Activated naive CD4-positive, alpha-beta T cell treated with Interleukin-2 at 50 U/mL for 16 hours (primary cell): ENCODE results near the gene RBM6.
A peak's percentile ranks its signal among the peaks of the same experiment; 100 is the strongest.
"Not testable (repeated sequence)": the region's sequence is repeated elsewhere in the genome, so short reads cannot be mapped to it uniquely, and the experiment has no call there.

ENCODE experiments used
- DNase-seq: peaks from one replicate; pipeline ENCODE4 v3.0.0-alpha.2; 2020

RBM6 gene

DNA sequence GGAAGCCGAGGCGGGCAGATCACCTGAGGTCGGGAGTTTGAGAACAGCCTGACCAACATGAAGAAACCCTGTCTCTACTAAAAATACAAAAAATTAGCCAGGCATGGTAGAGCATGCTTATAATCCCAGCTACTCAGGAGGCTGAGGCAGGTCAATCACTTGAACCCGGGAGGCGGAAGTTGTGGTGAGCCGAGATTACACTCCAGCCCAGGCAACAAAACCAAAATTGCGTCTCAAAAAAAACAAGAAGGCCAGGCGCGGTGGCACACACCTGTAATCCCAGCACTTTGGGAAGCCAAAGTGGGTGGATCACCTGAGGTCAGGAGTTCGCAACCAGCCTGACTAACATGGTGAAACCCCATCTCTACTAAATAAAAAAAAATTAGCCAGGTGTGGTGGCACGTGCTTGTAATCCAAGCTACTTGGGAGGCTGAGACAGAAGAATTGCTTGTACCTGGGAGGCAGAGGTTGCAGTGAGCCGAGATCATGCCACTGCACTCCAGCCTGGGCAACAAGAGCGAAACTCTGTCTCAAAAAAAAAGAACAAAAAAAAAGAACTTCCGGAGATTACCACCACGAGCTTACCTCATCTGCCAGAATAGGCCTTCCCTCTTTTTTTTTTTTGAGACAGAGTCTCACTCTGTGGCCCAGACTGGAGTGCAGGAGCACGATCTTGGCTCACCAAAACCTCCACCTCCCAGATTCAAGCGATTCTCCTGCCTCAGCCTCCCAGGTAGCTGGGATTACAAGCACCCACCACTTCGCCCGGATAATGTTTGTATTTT lies 22.0 kb upstream of the RBM6 start:
- DNase-seq: not testable (repeated sequence)

DNA sequence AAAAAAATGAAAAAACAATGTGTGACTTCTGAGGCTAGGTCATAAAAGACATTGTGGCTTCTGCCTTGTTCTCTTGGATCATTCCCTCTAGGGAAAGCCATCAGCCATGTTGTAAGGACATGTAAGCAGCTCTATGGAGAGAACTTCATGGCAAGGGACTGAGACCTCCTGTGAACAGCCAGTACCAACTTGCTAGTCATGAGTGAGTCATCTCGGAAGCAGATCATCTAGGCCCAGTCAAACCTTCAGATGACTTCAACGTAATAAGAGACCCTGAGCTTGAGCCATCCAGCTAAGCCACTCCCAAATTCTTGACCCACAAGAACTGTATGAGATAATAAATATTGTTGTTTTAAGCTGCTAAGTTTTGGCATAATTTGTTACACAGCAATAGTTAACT lies 15.3 kb upstream of the RBM6 start:
- DNase-seq: no peak

DNA sequence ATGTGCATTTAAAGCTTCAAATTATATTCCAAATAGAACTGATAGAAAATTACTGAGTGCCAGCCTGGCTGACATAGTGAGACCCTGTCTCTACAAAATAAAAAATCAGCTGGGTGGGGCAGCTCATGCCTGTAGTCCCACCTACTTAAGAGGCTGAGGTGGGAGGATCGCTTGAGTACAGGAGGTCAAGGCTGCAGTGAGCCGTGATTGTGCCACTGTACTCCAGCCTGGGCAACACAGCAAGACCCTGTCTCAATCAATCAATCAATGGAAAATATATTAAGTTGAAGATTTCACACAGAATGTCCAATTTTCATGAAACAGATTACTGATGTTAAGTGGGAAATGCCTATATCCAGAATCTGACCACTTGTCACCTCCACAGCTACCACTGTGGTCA lies 14.5 kb upstream of the RBM6 start:
- DNase-seq: no peak

DNA sequence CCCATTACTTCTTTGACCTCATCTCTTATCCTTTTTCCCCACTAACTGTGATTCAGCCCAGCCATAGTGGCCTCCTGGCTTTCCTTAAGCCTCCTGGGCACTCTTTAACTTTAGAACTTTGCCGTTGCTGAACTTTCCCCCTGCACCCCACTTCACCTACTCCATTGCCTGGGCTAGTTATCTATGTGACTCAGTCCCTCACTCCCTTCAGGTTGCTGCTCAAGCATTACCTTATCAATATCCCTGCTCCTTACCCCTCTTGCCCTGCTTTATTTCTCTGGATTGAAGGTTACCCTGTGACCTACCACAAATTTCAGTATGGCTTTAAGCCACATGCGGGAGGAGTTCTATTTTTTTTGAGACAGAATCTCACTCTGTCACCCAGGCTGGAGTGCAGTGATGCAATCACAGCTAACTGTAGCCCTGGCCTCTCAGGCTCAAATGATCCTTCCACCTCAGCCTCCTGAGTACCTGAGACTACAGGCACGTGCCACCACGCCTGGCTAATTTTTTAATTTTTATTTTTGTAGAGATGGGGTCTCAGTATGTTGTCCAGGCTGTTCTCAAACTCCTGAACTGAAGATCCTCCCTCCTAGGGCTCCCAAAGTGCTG lies 13.7 kb upstream of the RBM6 start:
- DNase-seq: no peak

DNA sequence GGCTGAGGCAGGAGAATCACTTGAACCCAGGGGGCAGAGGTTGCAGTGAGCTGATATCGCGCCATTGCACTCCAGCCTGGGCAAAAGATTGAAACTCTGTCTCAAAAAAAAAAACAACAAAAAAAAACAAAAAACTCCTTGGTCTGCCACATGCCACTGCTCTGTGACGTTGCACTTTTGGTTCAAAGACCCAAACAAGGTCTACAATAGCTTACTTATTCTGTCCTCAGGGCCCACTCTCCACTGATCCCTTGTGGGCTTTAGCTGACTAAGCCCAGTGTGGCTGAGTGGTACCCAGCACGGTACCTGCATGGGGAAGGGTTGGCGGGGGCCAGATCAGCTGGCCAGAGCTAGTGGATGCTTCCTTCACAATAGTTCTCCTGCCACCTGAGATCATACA lies 12.2 kb upstream of the RBM6 start:
- DNase-seq: no peak

DNA sequence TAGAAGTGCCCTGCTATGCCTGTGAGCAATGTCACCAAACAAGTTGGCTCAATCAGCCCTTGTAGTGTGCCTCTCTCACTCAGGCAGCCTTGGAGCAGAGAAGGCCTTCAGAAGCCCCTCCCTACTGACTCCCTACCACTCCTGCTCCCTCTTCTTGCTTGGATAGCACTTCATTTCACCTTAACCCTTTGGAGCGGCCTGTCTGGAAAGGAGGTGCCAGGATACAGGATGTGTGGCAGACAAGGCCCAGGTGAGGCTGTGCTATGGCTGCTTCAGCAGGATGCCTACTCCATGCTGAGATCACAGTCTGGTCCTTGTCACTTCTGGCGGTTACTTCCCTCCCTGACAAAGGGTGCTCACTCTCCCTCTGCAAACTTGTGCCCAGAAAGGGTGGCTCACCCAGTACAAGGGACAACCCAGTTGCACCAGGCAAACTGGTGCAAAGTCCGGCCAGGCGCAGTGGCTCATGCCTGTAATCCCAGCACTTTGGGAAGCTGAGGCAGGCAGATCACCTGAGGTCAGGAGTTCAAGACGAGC lies 11.4 kb upstream of the RBM6 start:
- no peak for DNase-seq

DNA sequence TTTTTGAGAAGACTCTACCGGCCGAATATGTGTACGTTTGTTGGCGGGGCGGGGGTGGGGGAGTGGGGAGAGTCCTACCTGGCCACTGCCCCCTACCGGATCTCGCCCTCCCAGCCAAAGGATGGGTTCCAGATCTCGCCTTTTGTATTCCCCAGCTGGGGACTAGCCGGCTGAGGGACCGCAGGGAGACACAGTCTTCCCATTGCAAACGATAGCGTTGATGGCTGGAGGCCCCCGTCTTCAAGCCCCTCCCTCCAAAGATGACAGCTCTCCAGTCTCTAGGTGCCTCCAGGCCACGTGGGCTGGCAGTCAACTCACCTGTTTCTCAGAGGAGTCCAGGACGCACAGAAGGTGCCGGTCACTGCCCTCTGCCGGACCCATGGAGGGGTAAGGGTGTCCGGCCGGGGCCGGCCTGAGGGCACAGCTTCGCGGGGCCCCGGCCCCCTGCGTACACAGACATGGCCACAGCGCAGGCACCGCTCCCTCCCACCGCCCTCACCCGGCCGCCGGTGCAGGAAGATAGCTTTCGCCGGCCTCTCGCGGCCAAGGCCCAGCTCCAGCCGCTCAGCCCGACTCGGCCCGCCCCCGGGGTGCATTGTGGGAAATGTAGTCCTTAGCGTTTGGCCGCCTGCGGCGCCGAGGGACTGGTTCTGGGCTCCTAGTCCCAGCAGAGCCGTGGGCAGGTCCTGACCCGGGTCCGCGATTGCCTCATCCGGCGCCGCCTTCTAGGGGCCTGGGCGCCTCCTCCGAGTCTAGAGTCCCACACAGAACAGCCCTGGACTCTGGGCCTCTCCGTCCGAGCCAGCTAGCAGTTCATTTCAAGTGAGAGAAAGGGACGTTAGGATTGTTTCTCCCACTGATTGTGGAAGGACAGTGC lies 10.4 kb upstream of the RBM6 start, which contains the start of gene MON1A:
Gene MON1A (minus strand): TSS at position 521 of the 877 bp plus-strand sequence. CDS start 16,465 bp downstream, outside the sequence.
- DNase-seq: peak; percentile 90

DNA sequence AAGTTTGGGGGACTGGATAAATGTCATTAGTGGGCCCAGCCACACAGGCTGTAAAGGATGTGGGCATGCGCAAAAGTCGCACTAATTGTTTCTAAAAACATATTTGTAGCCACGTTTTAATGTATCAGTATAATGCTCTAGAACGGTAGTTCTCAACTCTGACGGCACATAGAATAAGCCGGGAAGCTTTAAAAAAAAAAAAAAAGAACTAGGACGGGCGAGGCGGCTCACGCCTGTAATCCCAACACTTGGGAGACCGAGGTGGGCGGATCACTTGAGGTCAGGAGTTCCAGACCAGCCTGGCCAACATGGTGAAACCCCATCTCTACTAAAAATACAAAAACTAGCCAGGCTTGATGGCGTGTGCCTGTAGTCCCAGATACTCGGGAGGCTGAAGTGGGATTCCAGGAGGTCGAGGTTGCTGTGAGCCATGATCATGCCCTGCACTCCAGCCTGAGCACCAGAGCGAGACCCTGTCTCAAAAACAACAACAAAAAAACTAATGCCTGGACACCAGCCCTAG lies 9.7 kb upstream of the RBM6 start:
- DNase-seq: no peak

DNA sequence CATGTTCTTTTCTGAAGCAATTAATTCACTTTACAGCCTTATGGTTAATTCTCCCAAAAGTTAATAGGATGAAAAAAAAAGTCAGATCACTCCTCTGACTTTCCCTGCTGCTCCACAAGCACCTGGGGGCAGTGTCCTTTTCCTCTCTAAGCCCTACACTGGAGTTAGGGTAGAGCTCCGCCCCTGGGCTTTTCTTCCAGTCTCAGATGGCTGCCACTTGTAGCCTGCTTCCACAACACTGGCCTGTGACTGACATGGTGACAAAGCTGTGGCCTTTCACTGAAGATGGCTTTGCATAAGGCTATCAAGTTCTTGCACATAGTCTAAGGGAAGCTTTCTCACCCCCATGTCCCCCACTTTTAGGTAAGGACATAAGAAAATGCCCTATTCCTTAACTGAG lies 9.0 kb upstream of the RBM6 start:
- no peak for DNase-seq

DNA sequence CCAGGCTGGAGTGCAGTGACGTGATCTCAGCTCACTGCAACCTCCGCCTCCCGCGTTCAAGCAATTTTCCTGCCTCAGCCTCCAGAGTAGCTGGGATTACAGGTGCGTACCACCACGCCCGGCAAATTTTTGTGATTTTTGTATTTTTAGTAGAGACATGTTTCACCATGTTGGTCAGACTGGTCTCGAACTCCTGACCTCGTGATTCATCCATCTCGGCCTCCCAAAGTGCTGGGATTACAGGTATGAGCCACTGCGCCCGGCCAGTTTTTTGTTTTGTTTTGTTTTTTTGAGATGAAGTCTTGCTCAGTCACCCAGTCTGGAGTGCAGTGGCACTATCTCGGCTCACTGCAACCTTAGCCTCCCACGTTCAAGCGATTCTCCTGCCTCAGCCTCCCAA lies 7.7 kb upstream of the RBM6 start:
- DNase-seq: not testable (repeated sequence)

DNA sequence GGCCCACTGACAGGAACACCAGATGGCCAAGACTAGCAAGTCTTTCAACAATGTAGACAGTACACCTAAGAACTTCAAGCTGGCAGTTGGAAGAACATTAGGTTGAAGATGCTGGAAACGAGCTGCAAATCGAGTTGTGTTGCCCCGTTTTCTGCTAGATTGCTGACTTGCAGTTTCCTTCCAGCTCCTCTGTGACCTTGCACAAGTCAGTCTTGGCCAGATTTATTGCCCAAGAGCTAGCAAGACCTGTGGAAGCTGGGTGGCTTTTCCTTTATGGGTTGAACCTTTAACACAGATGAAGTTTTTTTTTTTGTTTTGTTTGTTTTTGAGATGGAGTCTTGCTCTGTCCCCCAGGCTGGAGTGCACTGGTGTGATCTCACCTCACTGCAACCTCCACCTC lies 2.9 kb upstream of the RBM6 start:
- DNase-seq: no peak

DNA sequence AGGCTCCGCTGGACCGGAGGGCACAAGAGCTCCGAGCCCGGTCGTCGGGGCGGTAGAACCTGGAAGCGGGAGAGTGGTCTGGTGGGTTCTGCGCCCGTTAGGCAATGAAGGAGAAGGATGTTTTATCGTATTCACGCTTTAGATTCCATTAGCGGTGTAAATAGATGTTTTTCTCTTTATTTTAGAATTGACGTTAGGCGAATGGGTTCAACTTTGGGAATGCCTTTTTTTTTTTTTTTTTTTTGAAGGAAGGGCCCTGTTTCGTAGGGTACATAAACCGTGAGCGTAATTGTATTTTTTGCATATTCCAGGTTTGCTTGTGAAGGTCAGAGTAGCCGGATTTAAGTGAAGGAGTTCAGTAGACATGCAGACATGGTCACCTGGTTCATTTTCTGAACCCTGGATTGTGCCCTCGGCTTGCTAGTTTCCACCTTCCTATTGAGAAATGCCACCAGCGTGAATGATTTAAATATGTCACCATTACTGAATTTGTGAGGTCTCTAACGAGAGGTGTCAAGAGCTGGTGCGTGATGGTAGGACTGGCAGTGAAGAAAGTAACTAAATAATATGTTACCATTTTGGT lies 808 bp downstream of the RBM6 start:
- no peak for DNase-seq

DNA sequence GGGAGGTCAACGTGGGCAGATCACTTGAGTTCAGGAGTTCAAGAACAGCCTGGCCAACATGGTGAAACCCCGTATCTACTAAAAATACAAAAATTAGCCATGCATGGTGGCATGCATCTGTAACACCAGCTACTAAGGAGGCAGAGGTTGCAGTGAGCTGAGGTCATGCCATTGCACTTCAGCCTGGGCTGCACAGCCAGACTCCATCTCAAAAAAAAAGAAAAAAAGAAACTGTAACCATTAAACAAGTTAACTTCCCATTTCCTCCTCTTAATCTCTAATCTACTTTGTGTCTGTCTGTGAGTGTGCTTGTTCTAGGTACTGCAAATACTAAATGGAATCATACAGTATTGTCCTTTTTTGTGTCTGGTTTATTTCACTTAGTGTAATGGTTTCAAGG lies 2.7 kb downstream of the RBM6 start:
- no peak for DNase-seq

DNA sequence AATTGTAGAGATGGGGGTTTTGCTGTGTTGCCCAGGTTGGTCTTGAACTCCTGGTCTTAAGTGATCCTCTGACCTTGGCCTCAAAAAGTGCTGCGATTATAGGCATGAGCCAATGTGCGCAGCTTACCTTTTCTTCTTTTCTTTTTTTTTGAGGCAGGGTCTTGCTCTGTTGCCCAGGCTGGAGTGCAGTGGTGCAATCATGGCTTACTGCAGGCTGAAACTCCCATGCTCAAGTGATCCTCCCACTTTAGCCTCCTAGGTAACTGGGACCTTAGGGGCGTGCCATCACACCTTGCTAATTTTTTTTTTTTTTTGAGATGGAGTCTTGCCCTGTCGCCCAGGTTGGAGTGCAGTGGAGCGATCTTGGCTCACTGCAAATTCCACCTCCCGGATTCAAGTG lies 13.0 kb downstream of the RBM6 start:
- DNase-seq: no peak

DNA sequence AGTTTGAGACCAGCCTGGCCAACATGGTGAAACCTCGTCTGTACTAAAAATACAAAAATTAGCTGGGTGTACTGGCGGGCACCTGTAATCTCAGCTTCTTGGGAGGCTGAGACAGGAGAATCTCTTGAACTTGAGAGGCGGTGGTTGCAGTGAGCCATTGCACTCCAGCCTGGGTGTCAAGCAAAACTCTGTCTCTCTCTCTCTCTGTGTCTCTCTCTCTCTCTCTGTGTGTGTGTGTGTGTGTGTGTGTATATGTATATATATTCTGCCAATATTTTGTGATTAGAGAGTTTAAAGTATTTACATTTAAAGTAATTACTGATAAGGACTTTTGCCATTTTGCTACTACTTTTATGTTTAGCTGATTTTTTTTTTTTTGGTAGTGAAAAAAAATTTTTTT lies 15.7 kb downstream of the RBM6 start:
- DNase-seq: no peak

DNA sequence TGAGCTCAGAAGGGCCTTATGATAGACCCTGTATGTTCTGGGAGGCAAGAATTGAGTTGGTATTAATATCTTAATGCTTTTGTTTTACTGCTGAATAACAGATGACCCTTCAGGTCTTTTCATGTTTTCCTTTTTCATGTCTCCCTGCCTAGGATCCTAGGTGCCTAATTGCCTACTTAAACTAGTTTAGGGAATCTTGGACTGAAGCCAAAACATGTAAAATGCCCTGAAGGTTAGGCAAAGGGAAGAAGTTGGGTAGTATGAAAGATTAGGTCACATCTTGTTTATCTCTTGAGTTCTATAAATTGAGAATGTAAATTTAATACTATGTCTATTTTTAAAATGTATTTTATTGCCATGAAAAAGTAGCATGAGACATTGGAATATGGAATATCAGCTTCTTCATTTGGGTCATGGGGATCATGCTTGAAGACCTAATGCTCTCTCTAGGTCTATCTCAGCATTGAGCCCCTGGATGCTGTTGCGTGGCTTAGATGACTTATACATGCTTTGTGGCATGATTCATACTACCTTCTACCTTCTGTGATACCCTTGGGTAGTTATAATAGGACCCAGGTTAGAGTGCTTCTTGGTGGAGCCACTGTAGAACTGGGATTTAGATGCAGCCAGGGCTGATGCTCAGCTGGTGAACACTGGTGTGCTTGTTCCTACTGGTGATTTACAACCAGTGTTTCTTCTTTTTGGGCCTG lies 26.4 kb downstream of the RBM6 start:
- no peak for DNase-seq

DNA sequence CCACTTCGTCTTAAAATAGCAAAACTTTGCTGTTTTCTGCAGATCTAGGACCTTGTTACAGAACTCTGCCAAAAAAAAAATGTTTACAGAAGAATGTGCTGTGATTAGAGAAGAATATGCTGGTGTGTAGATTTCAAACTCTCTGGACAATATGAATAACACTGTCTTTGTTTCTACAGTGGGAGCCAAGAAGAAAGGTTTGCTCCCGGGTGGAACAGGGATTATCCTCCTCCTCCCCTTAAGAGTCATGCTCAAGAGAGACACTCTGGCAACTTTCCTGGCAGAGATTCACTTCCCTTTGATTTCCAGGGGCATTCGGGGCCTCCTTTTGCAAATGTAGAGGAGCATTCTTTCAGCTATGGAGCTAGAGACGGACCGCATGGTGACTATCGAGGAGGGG lies 27.3 kb downstream of the RBM6 start:
- no peak for DNase-seq

DNA sequence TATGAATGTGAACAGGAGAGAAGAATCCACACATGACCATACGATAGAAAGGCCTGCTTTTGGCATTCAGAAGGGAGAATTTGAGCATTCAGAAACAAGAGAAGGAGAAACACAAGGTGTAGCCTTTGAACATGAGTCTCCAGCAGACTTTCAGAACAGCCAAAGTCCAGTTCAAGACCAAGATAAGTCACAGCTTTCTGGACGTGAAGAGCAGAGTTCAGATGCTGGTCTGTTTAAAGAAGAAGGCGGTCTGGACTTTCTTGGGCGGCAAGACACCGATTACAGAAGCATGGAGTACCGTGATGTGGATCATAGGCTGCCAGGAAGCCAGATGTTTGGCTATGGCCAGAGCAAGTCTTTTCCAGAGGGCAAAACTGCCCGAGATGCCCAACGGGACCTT lies 28.4 kb downstream of the RBM6 start:
- DNase-seq: no peak

DNA sequence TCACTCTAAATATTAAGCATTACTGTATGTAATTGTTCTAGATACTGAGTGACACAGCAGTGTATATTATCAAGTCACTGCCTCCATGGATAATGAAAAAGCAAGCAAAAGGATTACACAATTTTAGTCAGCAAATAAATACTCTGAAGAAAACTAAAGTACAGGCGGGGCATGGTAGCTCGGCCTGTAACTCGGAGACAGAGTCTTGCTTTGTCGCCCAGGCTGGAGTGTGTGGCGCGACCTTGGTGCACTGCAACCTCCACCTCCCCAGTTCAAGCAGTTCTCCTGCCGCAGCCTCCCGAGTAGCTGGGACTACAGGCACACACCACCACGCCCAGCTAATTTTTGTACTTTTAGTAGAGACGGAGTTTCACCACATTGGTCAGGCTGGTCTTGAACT lies 32.7 kb downstream of the RBM6 start:
- no peak for DNase-seq

DNA sequence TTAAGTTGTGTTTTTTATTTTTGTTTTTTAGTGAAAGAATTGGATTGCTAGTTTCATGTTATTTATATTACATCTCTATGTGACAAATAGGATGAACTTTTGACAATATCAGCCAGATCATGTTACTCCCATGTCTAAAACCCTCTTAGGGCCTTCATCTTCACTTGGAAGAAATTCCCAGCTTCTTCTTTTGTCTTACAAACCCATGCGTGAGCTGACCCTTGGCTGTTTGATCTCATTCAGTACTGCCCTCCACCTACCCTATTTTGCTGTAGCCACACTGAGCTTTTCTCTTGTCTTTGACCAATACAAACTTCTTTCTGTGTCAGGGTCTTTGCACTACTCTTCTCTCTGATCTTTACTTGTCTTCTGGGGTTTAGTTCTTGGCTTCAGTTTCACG lies 37.0 kb downstream of the RBM6 start:
- no peak for DNase-seq

DNA sequence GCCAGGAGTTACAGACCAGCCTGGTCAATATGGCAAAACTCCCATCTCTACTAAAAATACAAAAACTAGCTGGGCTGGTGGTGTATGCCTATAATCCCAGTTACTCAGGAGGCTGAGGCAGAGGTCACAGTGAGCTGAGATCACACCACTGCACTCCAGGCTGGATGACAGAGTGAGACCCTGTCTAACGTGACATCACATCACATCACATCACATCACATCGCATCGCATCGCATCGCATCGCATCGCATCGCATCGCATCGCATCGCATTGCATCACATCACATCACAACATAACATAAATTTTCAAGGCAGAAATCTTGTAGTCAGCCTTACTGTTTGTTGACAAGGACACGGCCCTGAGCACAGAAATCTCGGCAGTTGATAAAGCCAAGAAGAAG lies 44.4 kb downstream of the RBM6 start:
- no peak for DNase-seq

DNA sequence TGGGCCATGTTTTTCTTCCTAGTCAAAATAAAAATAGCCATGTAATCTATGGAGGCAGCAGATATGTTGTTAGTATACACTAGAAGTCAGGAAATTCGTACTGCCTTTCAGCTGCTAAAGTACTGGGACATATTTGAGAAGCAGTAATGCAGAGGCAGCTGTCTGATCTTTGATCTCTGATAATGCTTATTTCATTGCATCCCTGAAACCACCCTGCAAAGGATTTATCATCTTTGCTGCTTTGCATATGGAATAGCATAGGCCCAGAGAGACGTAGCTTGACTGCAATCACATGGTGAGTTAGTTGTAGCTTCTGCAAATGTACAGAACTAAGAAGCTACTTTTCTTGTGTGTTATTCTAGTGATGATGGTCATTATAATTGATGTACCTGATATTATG lies 52.4 kb downstream of the RBM6 start:
- no peak for DNase-seq
